Right lobe of liver (tissue), 4 donors: ENCODE measurements around the gene SLC16A10.
"Not testable (repeated sequence)": the region's sequence is repeated elsewhere in the genome, so short reads cannot be mapped to it uniquely, and the experiment has no call there.

Experiments used
- CTCF ChIP-seq, 4 donors: fragments of 200-600 bp in 3 of 4; fragments of 450-650 bp in 1 of 4; IDR thresholded peaks; one replicate each; pipeline versions ENCODE4 v1.5.1 to v1.8.0; 2016 to 2022; ENCODE audit warnings: antibody characterized with exemption in 4 of 4, mild to moderate bottlenecking in 2 of 4
- POLR2A ChIP-seq: fragments of 450-650 bp; IDR thresholded peaks from one replicate; pipeline ENCODE4 v1.6.1; 2017; ENCODE audit warnings: antibody characterized with exemption, mild to moderate bottlenecking
- donor health status: DM: no; HTN: no; CAD: no.
- donor health status: DM: no; HTN: no; CAD: no.
- donor health status: DM: no; HTN: yes; CAD: no.

DNA sequence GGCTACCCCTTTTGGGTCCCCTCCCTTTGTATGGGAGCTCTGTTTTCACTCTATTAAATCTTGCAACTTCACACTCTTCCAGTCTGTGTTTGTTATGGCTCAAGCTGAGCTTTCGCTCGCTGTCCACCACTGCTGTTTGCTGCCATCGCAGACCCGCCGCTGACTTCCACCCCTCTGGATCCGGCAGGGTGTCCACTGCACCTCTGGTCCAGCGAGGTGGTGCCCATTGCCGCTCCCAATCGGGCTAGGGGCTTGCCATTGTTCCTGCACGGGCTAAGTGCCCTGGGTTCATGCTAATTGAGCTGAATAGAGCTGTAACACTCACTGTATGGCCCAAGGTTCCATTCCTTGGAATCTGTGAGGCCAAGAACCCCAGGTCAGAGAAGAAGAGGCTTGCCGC, 43.7 kb downstream of the SLC16A10 start:
- not testable (repeated sequence) for TF ChIP-seq CTCF (IDR thresholded peaks at IDR 0.05); POLR2A
